ENCODE measurements around the gene HERC3. TPM values are rescaled to one million over a fixed set of nuclear protein-coding genes. Genes with fewer than 3 reads are reported as not detected.

HERC3 gene
- total RNA-seq, 1 donor = 50.2 TPM

DNA sequence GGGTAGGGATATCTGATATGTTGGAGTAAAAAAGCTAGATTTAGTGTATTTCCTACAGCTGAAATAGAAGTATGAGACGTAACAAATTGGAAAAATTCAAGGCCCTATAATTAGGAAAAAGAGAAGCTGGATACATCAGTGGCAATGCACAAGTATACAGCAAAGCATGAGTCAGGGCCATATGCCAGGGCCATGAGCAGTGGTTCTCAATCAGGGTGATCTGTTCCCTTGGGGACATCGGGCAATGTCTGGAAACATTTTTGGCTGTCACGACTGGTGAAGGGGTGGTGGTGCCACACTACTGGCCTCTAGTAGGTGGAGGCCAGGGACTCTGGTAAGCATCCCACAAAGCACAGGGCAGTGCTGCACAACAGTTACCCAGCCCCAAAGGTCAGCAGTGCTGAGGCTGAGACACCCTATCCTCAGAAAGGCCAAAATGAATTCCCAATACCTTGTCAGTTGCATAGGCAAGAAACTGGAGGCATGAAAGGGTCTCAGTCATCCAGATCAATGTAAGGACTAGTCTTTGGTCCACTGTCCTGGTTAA lies 142.2 kb downstream of the HERC3 start:
- Histone ChIP-seq H3K9me3 (ENCODE audit: low read depth, low read length) (no peaks in the 10 kb centered on the region), H3K4me3 (ENCODE audit: low read length) (no peak overlapping the region), H3K4me1 (ENCODE audit: insufficient read depth, low read length) (peaks cover 16% of the 10 kb centered on the region), H3K27me3 (ENCODE audit: insufficient read depth, low read length) (no peaks in the 10 kb centered on the region)

- H3K4me3 ChIP-seq (ENCODE audit: low read length) = no peak overlapping the region
- no peaks in the 10 kb centered on the region for H3K27me3 ChIP-seq (ENCODE audit: insufficient read depth, low read length)
- H3K9me3 ChIP-seq (ENCODE audit: low read depth, low read length) = no peaks in the 10 kb centered on the region
These were observed 143.3 kb downstream of the HERC3 start for GRCh38 chr4:88735564-88735963.

GRCh38 chr4:88736264-88736663 lies 144.0 kb downstream of the HERC3 start:
- peaks cover 16% of the 10 kb centered on the region for H3K4me1 ChIP-seq (ENCODE audit: insufficient read depth, low read length)
- H3K4me3 ChIP-seq (ENCODE audit: low read length) = no peak overlapping the region

More at GRCh38 chr4:88735564-88735963, 143.3 kb downstream of the HERC3 start:
- peaks cover 16% of the 10 kb centered on the region for H3K4me1 ChIP-seq (ENCODE audit: insufficient read depth, low read length)

DNA sequence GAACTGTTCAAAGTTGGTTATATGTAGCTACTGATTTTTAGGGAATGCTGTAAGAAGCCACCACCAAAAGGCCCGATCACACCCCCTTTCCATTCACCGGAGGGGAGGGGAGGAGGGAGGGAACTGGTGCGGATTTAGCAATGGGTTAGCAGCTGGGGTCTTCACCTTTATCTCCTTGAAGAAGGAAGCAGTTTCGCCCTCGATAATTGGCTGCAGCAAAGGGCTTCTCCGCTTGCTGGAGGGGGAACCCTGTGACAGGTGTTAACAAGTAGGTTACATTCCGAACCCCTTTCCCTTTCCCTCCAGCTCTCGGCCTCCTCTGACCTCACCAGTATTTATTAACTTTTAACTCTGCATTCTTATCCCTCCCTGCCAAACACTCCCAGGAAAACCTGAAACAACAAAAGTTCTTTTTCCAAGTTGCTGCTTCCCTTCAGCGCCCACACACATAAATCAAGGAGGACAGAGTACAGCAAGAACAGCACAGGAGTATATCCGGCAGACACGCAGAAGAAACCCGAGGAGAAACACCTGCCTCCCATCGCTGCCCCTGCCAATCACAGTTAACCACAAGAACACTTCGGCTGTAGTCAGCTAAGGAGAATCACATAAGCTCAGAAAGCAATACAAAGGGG lies 145.1 kb downstream of the HERC3 start:
- Histone ChIP-seq H3K27me3 (ENCODE audit: insufficient read depth, low read length) (no peaks in the 10 kb centered on the region), H3K4me1 (ENCODE audit: insufficient read depth, low read length) (peaks cover 16% of the 10 kb centered on the region), H3K4me3 (ENCODE audit: low read length) (no peak overlapping the region), H3K9me3 (ENCODE audit: low read depth, low read length) (no peaks in the 10 kb centered on the region)

More at GRCh38 chr4:88736264-88736663, 144.0 kb downstream of the HERC3 start:
- Histone ChIP-seq H3K9me3 (ENCODE audit: low read depth, low read length) (no peaks in the 10 kb centered on the region), H3K27me3 (ENCODE audit: insufficient read depth, low read length) (no peaks in the 10 kb centered on the region)

- peaks cover 16% of the 10 kb centered on the region for H3K4me1 ChIP-seq (ENCODE audit: insufficient read depth, low read length)
- no peaks in the 10 kb centered on the region for H3K9me3 ChIP-seq (ENCODE audit: low read depth, low read length)
- no peak overlapping the region for H3K4me3 ChIP-seq (ENCODE audit: low read length)
- no peaks in the 10 kb centered on the region for H3K27me3 ChIP-seq (ENCODE audit: insufficient read depth, low read length)
These were observed 145.9 kb downstream of the HERC3 start for GRCh38 chr4:88738180-88738579.

GRCh38 chr4:88742561-88742960 lies 150.3 kb downstream of the HERC3 start:
- Histone ChIP-seq H3K4me1 (ENCODE audit: insufficient read depth, low read length) (peaks cover 11% of the 10 kb centered on the region), H3K27me3 (ENCODE audit: insufficient read depth, low read length) (no peaks in the 10 kb centered on the region), H3K9me3 (ENCODE audit: low read depth, low read length) (no peaks in the 10 kb centered on the region), H3K4me3 (ENCODE audit: low read length) (no peak overlapping the region)

DNA sequence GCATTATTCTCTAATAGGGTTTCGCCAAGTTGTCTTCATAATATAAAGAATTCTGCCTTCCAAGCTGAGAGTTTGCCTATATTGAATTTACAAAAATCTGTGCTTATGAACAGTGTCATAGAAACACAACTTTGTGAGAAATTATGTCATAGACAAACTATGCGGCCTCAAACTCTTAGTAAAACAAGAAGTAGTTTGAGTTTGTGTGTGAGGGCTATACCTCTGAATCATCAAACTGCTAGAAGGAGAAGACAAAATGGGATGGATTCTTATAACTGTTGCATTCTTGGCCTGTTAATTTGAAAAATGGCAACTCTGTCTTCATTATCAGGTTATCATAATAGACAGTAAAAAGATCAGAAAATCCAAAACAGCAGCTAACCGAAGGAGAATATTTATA lies 151.4 kb downstream of the HERC3 start:
- H3K4me1 ChIP-seq (ENCODE audit: insufficient read depth, low read length) = peaks cover under 1% of the 10 kb centered on the region
- no peaks in the 10 kb centered on the region for H3K27me3 ChIP-seq (ENCODE audit: insufficient read depth, low read length)
- H3K9me3 ChIP-seq (ENCODE audit: low read depth, low read length) = no peaks in the 10 kb centered on the region
- no peak overlapping the region for H3K4me3 ChIP-seq (ENCODE audit: low read length)

DNA sequence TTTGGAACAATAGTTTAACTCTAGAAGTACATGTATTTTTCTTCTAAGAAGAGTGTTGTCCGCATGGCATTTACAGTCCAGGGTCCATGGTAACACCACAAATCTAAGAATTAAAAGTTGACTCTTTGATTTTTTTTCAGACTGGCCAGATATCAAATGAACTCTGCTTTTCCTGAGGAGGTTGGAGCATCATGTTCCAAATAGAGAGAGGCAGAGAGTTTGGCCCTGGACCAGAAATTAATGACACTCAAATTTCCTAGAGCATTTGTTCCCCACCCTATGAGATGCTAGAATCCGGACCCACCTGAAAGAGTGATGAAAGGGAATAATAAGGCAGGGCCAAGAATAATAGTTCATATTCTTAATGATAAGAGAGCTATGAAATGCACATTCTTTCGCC lies 152.3 kb downstream of the HERC3 start:
- no peaks in the 10 kb centered on the region for H3K27me3 ChIP-seq (ENCODE audit: insufficient read depth, low read length)
- no peaks in the 10 kb centered on the region for H3K9me3 ChIP-seq (ENCODE audit: low read depth, low read length)
- H3K4me3 ChIP-seq (ENCODE audit: low read length) = no peak overlapping the region
- no peaks in the 10 kb centered on the region for H3K4me1 ChIP-seq (ENCODE audit: insufficient read depth, low read length)

- H3K4me3 ChIP-seq (ENCODE audit: low read length) = no peak overlapping the region
- H3K9me3 ChIP-seq (ENCODE audit: low read depth, low read length) = no peaks in the 10 kb centered on the region
- H3K27me3 ChIP-seq (ENCODE audit: insufficient read depth, low read length) = no peaks in the 10 kb centered on the region
- no peaks in the 10 kb centered on the region for H3K4me1 ChIP-seq (ENCODE audit: insufficient read depth, low read length)
These were observed 152.9 kb downstream of the HERC3 start for GRCh38 chr4:88745175-88745574.

GRCh38 chr4:88745581-88746163 lies 153.4 kb downstream of the HERC3 start:
- H3K9me3 ChIP-seq (ENCODE audit: low read depth, low read length) = no peaks in the 10 kb centered on the region
- H3K4me3 ChIP-seq (ENCODE audit: low read length) = no peak overlapping the region
- no peaks in the 10 kb centered on the region for H3K27me3 ChIP-seq (ENCODE audit: insufficient read depth, low read length)
- H3K4me1 ChIP-seq (ENCODE audit: insufficient read depth, low read length) = no peaks in the 10 kb centered on the region

DNA sequence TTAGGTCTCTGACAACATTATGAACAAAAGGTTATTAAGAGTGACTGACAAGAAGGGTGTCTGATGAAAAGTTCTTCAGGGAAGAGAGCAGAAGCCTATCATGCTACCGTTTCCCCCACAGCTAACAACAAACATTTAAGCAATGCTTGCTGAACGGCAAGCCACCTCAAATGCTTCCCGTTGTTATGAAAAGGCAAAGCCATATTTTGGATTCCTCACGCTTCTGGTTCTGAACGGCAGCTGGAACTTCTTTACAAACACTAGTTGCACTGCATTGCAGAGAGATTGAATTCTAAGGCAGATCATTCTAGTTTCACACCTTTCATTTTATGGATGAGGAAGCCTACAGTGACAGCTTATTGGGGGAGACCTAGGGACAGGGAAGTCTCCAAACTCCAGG lies 153.9 kb downstream of the HERC3 start:
- Histone ChIP-seq H3K9me3 (ENCODE audit: low read depth, low read length) (no peaks in the 10 kb centered on the region), H3K27me3 (ENCODE audit: insufficient read depth, low read length) (no peaks in the 10 kb centered on the region)

GRCh38 chr4:88747351-88747750 lies 155.1 kb downstream of the HERC3 start:
- Histone ChIP-seq H3K4me3 (ENCODE audit: low read length) (no peak overlapping the region), H3K9me3 (ENCODE audit: low read depth, low read length) (no peaks in the 10 kb centered on the region), H3K4me1 (ENCODE audit: insufficient read depth, low read length) (no peaks in the 10 kb centered on the region), H3K27me3 (ENCODE audit: insufficient read depth, low read length) (no peaks in the 10 kb centered on the region)

More for the DNA sequence above, 153.9 kb downstream of the HERC3 start:
- Histone ChIP-seq H3K4me3 (ENCODE audit: low read length) (no peak overlapping the region), H3K4me1 (ENCODE audit: insufficient read depth, low read length) (no peaks in the 10 kb centered on the region)

DNA sequence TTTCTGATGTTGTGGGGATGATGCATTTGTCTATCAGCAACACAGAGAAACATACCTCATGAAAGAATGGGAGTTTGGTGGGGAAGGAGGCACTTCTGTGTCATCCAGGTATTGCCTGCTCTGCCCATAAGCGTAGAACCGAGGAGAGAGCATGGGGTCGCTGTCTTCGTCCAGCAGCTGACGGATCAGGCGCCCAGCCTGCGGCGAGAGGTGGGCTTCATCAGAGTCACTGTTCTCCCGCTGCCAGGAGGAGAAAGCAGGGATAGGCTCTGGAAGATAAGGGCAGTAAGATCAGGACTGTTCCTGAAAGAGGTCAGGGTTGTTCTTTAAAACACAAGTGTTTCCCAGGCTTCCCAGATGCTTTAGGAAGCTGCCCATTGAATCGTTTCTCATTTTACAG lies 158.1 kb downstream of the HERC3 start:
- Histone ChIP-seq H3K4me3 (ENCODE audit: low read length) (no peak overlapping the region), H3K9me3 (ENCODE audit: low read depth, low read length) (no peaks in the 10 kb centered on the region), H3K27me3 (ENCODE audit: insufficient read depth, low read length) (no peaks in the 10 kb centered on the region), H3K4me1 (ENCODE audit: insufficient read depth, low read length) (no peaks in the 10 kb centered on the region)

DNA sequence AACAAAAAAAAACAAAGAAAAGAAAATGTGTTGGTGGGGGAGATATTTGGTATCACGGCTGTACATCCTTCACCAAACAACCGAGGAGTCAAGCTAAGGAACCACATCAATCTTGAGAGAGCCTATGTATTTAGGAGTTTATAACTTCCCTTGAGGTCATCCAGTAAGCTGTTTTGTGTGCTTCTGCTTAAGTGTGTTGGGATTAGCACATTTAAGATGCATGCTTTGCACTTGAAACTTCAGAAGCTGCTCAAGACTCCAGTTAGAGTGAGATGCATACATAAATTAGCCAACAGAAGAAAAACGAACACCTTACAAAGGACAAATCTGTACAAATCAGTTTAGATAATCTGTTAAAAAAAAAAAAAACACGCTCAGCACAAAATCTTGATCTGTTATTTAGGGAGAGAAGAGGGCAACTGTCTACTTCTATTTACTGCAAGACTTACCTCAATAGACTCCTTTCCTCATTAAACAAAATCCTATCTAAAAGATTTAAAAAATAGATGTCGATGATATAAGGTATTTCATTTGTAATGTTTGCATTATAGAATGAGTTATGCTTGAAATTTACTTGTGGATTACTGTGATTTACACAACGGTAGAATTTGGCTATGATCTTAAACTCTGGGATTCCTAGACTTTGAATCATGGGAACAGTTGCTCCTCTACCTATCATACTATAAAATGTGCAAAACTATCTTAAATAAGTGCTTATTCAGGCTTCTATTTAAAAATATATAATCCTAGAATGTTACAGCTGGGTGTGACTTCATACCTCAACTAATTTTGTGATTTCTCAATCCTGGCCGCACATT lies 159.2 kb downstream of the HERC3 start:
- Histone ChIP-seq H3K4me3 (ENCODE audit: low read length) (no peak overlapping the region), H3K4me1 (ENCODE audit: insufficient read depth, low read length) (no peaks in the 10 kb centered on the region), H3K9me3 (ENCODE audit: low read depth, low read length) (no peaks in the 10 kb centered on the region), H3K27me3 (ENCODE audit: insufficient read depth, low read length) (no peaks in the 10 kb centered on the region)

DNA sequence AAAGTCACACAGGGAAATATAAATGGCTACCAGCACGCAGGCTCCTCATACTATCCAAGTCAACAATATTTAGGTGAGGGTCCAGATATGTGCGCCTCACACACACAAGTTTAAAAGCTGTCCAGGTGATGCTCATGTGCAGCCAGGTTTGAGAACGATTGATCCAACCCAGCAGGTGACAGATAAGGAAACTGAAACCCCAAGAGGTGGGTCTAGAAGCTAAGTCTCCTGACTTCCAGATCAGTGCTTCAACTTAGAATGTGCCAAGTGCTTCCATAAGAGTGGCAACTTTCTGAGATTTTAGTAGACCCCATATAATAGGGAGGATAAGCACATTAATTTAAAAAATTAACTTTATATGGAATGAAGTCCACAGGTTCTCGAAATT lies 159.8 kb downstream of the HERC3 start:
- Histone ChIP-seq H3K9me3 (ENCODE audit: low read depth, low read length) (no peaks in the 10 kb centered on the region), H3K4me3 (ENCODE audit: low read length) (no peak overlapping the region), H3K4me1 (ENCODE audit: insufficient read depth, low read length) (no peaks in the 10 kb centered on the region), H3K27me3 (ENCODE audit: insufficient read depth, low read length) (no peaks in the 10 kb centered on the region)
